Endothelial cell of umbilical vein (primary cell): ENCODE results near the gene ZFPM1. TPM values are rescaled to one million over a fixed set of nuclear protein-coding genes. Genes with fewer than 3 reads are reported as not detected.
A peak's percentile ranks its signal among the peaks of the same experiment; 100 is the strongest.

Experiments used
- BruUV-seq: library from RNA; stranded (reverse); fragments of 400-500 nt; replicated peaks from 2 replicates; lab custom pipeline; 2021; lab: Mats Ljungman, UMichigan
- CTCF ChIA-PET: fragments of 300-600, 350-600 bp; sonication (Branson Sonifier 250); formaldehyde crosslinking; loops from one replicate; lab custom pipeline; 2021; ENCODE audit warnings: antibody characterized with exemption, inconsistent platforms; lab: Charles Lee
- POLR2A ChIA-PET: fragments of 300-600, 350-600 bp; sonication (Branson Sonifier 250); formaldehyde crosslinking; loops from one replicate; lab custom pipeline; 2021; ENCODE audit warnings: antibody characterized with exemption, inconsistent platforms; lab: Charles Lee
- DNase-seq: peaks from one replicate; pipeline ENCODE4 v3.0.0-alpha.2; 2011; ENCODE audit warnings: low read depth, low spot score
- FAIRE-seq: peaks from 2 replicates; lab custom pipeline; 2011; peaks lifted over from hg19 to GRCh38; lab: Jason Lieb, UNC
- H2AFZ ChIP-seq: 2 replicates; pipeline ENCODE4 v1.6.0; 2012; ENCODE audit warnings: low read depth, low read length, control low read depth, inconsistent platforms
- H3K27ac ChIP-seq: 2 replicates; pipeline ENCODE4 v1.5.1; 2011; ENCODE audit warnings: low read depth, mild to moderate bottlenecking, control low read depth, low read length, moderate library complexity; ENCODE audit not compliant: insufficient read depth
- H3K27me3 ChIP-seq, 2 experiments: 2 replicates each; pipeline versions ENCODE4 v1.6.0 to v1.6.1; 2011; ENCODE audit warnings: low read length in 2 of 2, mixed read lengths in 1 of 2; ENCODE audit not compliant: control insufficient read depth in 2 of 2, insufficient read depth in 2 of 2
- H3K36me3 ChIP-seq, 2 experiments: 2 replicates in 1 of 2; 3 replicates in 1 of 2; pipeline ENCODE4 v1.5.1; 2011; ENCODE audit warnings: low read length in 2 of 2, mild to moderate bottlenecking in 1 of 2, moderate library complexity in 1 of 2; ENCODE audit not compliant: control insufficient read depth in 2 of 2, insufficient read depth in 2 of 2; ENCODE audit errors: extremely low read depth in 1 of 2
- H3K4me1 ChIP-seq: 3 replicates; pipeline ENCODE4 v1.5.1; 2011; ENCODE audit warnings: mild to moderate bottlenecking, low read length; ENCODE audit not compliant: control insufficient read depth, insufficient read depth; ENCODE audit errors: extremely low read depth
- H3K4me2 ChIP-seq: 2 replicates; pipeline ENCODE4 v1.6.1; 2011; ENCODE audit warnings: low read length, control low read depth, mixed read lengths; ENCODE audit not compliant: insufficient read depth
- H3K4me3 ChIP-seq, 3 experiments: fragments of 200-600 bp in 1 of 3; sonication (generic), shearing (Covaris generic) in 1 of 3; replicated peaks in 1 of 3; 2 replicates each; pipeline ENCODE4 v1.5.1; 2011 to 2016; ENCODE audit warnings: control low read depth in 3 of 3, low read length in 3 of 3, mild to moderate bottlenecking in 2 of 3, inconsistent platforms in 1 of 3, low read depth in 1 of 3, moderate library complexity in 1 of 3; ENCODE audit not compliant: insufficient read depth in 1 of 3
- H3K79me2 ChIP-seq: 2 replicates; pipeline ENCODE4 v1.6.0; 2012; ENCODE audit warnings: low read length, inconsistent platforms; ENCODE audit not compliant: control insufficient read depth, insufficient read depth
- H3K9ac ChIP-seq: replicated peaks from 2 replicates; pipeline ENCODE3; 2011; ENCODE audit warnings: low read length, control low read depth; ENCODE audit not compliant: insufficient read depth; ENCODE audit errors: extremely low read depth
- H3K9me1 ChIP-seq: replicated peaks from 3 replicates; pipeline ENCODE4 v1.6.0; 2011; ENCODE audit warnings: mild to moderate bottlenecking, low read length; ENCODE audit not compliant: control insufficient read depth, insufficient read depth; ENCODE audit errors: extremely low read depth
- H3K9me3 ChIP-seq: replicated peaks from 2 replicates; pipeline ENCODE4 v1.5.1; 2012; ENCODE audit warnings: low read length, inconsistent platforms; ENCODE audit not compliant: control insufficient read depth, insufficient read depth
- H4K20me1 ChIP-seq: replicated peaks from 2 replicates; pipeline ENCODE3; 2011; ENCODE audit warnings: mild to moderate bottlenecking, low read length; ENCODE audit not compliant: control insufficient read depth, insufficient read depth; ENCODE audit errors: extremely low read depth
- JUN ChIP-seq: IDR thresholded peaks from 2 replicates; pipeline ENCODE4 v1.6.1; 2011; ENCODE audit warnings: borderline replicate concordance, low read depth; ENCODE audit not compliant: insufficient read length, insufficient read depth
- POLR2AphosphoS5 ChIP-seq: IDR thresholded peaks from 2 replicates; pipeline ENCODE4 v1.6.1; 2012; ENCODE audit warnings: low read depth, mild to moderate bottlenecking, control low read depth, low read length, moderate library complexity; ENCODE audit not compliant: insufficient read depth
- dilution Hi-C: fragments of 300-500 bp; cut with MboI; formaldehyde crosslinking; loops from one replicate; pipeline ENCODE4 v1.15.0; 2019; ENCODE audit warnings: low sequenced_read_pairs; ENCODE audit not compliant: extremely low pct_ligation_motif_present
- intact Hi-C: fragments of 100-400 bp; cut with micrococcal nuclease; formaldehyde crosslinking; loops from one replicate; pipeline ENCODE4 v1.10.0; 2022
- polyA plus RNA-seq, 4 experiments: library from polyadenylated mRNA; depleted of rRNA in 3 of 4; stranded (reverse) in 3 of 4; unstranded in 1 of 4; fragments of >200 nt; gene quantifications; 2 replicates each; pipeline versions ENCODE4 v1.2.1 to v1.2.3, GENCODE V29; 2011 to 2012; ENCODE audit warnings: missing spikeins in 1 of 4
- total RNA-seq: library from RNA; stranded (reverse); gene quantifications from 2 replicates; pipeline ENCODE4 v1.2.3, GENCODE V29; 2021
- TF ChIP-seq, protein P1 (sequence below), 2 donors: IDR thresholded peaks; 1 replicate in 1 of 2; 2 replicates in 1 of 2; pipeline ENCODE4 v1.5.1; 2011; ENCODE audit warnings: low read length in 2 of 2, mild to moderate bottlenecking in 2 of 2, moderate library complexity in 2 of 2, control low read depth in 1 of 2, inconsistent platforms in 1 of 2, low read depth in 1 of 2; ENCODE audit not compliant: insufficient read depth in 1 of 2; ENCODE audit errors: extremely low read depth in 1 of 2
- TF ChIP-seq, protein P2 (sequence below): IDR thresholded peaks from 2 replicates; pipeline ENCODE4 v1.6.1; 2011; ENCODE audit not compliant: insufficient read depth, insufficient read length

Gene ZFPM1
- total and polyA plus RNA-seq, 2 donors (not counting 3 experiments of a cell fraction or from before 2014, with no cell fraction given): 0.37 to 7.5 TPM

DNA sequence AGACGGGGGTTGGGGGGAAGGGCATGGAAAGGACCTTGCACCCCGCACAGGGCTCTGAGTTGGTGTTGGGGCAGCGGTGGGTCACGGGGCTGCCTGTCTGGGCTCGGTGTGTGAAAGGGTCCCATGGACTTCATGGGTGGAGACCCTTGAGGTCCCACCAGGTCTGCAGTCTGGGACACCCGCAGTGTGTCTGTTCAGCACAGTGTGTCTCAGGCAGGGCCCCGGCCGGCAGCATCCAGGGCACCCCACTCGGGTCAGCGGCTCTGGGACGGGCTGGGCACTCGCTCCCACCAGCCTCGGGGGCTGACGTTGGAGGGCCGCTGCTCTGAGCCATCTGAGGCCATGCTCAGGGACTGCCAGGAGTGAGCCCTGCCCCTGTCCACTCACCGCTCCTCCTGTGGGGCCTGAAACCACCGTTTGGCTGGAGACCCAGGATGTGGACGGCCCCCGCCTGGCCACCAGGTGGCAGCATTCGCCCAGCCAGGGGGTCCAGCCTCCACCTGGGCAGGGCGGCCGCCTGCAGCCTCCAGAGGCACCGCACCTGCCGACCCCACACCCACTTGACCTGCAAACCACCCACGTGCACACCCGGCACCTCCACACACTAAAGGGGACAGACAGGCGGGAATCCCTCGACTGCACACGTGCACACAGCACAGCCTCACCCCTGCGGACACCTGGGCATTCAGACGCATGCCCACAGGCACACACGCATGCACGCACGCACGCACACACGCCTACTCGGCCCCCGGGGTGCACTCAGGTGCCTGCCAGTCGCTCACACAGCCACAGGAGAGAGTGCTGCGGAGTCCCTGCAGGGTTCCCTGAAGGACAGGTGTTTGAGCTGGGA, 10.1 kb upstream of the ZFPM1 start:
- Histone ChIP-seq H3K27me3 (no peaks in the 10 kb centered on the region), H4K20me1 (no peaks in the 10 kb centered on the region), H3K36me3 (no peaks in the 10 kb centered on the region), H3K79me2 (no peaks in the 10 kb centered on the region), H3K9me3 (no peaks in the 10 kb centered on the region), H3K9me1 (no peaks in the 10 kb centered on the region), H3K27ac (no peak overlapping the region), H3K9ac (no peak overlapping the region), H3K4me3 (no peak overlapping the region), H3K4me1 (peaks cover 2% of the 10 kb centered on the region), H2AFZ (no peak overlapping the region), H3K4me2 (no peak overlapping the region)
- DNase-seq: peak; percentile 45
- BruUV-seq: no TSS peak
- dilution Hi-C loops (no loop called here), intact Hi-C loops (loop anchor here (1.0 kb wide), 2 partner anchors 84 to 119 kb away; no protein-coding TSS in a partner anchor)
- CTCF ChIA-PET: interaction anchor here (0.6 to 2.3 kb wide), 6 partner anchors 10 to 119 kb away, joined by 3 to 18 read pairs (median 6); partner anchors contain the start of gene ZFPM1
- peak; percentile 78 for FAIRE-seq
- TF ChIP-seq, protein P1, sequence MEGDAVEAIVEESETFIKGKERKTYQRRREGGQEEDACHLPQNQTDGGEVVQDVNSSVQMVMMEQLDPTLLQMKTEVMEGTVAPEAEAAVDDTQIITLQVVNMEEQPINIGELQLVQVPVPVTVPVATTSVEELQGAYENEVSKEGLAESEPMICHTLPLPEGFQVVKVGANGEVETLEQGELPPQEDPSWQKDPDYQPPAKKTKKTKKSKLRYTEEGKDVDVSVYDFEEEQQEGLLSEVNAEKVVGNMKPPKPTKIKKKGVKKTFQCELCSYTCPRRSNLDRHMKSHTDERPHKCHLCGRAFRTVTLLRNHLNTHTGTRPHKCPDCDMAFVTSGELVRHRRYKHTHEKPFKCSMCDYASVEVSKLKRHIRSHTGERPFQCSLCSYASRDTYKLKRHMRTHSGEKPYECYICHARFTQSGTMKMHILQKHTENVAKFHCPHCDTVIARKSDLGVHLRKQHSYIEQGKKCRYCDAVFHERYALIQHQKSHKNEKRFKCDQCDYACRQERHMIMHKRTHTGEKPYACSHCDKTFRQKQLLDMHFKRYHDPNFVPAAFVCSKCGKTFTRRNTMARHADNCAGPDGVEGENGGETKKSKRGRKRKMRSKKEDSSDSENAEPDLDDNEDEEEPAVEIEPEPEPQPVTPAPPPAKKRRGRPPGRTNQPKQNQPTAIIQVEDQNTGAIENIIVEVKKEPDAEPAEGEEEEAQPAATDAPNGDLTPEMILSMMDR (IDR thresholded peaks at IDR 0.05; ENCODE audit: extremely low read depth in 1 of 2, insufficient read depth in 1 of 2, low read depth in 1 of 2, low read length in 2 of 2): peak; percentile 84 to 97
- TF ChIP-seq, protein P2, sequence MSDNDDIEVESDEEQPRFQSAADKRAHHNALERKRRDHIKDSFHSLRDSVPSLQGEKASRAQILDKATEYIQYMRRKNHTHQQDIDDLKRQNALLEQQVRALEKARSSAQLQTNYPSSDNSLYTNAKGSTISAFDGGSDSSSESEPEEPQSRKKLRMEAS: peak; percentile 22
- TF ChIP-seq JUN (no peak), POLR2AphosphoS5 (no peak)
- POLR2A ChIA-PET: no interaction called here
